Activated T-cell treated with anti-CD3 and anti-CD28 coated beads, Interleukin-2, amount 50 U/mL, for 4 hours (primary cell): ENCODE measurements around the gene PCDHA2. TPM values are rescaled to one million over a fixed set of nuclear protein-coding genes. Genes with fewer than 3 reads are reported as not detected.
"Not testable (repeated sequence)": the region's sequence is repeated elsewhere in the genome, so short reads cannot be mapped to it uniquely, and the experiment has no call there.

ENCODE experiments used
- ATAC-seq, 2 donors: fragments of 200-7000 bp; cut with Tn5 transposase; one replicate each; pipeline ENCODE4 v1.10.0; 2021
- DNase-seq: peaks from one replicate; pipeline ENCODE4 v3.0.0-alpha.2; 2020
- H3K27me3 Mint-ChIP-seq: one replicate; pipeline ENCODE4 v1.8.0; 2021; ENCODE audit warnings: low read depth, mixed read lengths
- H3K36me3 Mint-ChIP-seq: one replicate; pipeline ENCODE4 v1.8.0; 2022; ENCODE audit warnings: mixed read lengths; ENCODE audit not compliant: insufficient read depth
- H3K4me1 Mint-ChIP-seq: one replicate; pipeline ENCODE4 v1.8.0; 2021; ENCODE audit warnings: low read depth, mixed read lengths
- H3K4me3 Mint-ChIP-seq: one replicate; pipeline ENCODE4 v1.8.0; 2021; ENCODE audit warnings: mild to moderate bottlenecking, moderate library complexity, mixed read lengths
- H3K9me3 Mint-ChIP-seq: one replicate; pipeline ENCODE4 v1.8.0; 2021; ENCODE audit warnings: mixed read lengths
- total RNA-seq, 3 donors: library from RNA; stranded (reverse); gene quantifications; one replicate each; pipeline ENCODE4 v1.2.1, GENCODE V29; 2021

PCDHA2 gene
- total RNA-seq, 3 donors from 2014 or later = not detected

DNA sequence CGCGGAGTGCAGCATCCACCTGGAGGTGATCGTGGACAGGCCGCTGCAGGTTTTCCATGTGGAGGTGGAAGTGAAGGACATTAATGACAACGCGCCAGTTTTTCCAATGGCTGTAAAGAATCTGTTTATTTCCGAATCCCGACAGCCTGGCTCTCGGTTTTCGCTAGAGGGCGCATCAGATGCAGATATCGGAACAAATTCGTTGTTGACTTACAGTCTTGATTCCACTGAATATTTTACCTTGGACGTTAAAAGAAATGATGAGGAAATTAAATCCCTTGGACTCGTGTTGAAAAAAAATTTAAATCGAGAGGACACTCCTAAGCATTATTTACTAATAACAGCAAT, 6.8 kb downstream of the PCDHA2 start:
- Mint-ChIP-seq H3K36me3 (peaks cover 2% of the 10 kb centered on the region), H3K4me3 (no peak overlapping the region), H3K9me3 (peaks cover 17% of the 10 kb centered on the region), H3K4me1 (no peaks in the 10 kb centered on the region), H3K27me3 (peaks cover 25% of the 10 kb centered on the region)
- no peak for ATAC-seq
- DNase-seq = no peak

DNA sequence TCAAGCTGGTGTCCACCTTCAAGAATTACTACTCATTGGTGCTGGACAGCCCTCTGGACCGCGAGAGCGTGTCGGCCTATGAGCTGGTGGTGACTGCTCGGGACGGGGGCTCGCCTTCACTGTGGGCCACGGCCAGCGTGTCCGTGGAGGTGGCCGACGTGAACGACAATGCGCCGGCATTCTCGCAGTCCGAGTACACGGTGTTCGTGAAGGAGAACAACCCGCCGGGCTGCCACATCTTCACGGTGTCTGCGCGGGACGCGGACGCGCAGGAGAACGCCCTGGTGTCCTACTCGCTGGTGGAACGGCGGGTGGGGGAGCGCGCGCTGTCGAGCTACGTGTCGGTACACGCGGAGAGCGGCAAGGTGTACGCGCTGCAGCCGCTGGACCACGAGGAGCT, 7.7 kb downstream of the PCDHA2 start:
- not testable (repeated sequence) for DNase-seq

DNA sequence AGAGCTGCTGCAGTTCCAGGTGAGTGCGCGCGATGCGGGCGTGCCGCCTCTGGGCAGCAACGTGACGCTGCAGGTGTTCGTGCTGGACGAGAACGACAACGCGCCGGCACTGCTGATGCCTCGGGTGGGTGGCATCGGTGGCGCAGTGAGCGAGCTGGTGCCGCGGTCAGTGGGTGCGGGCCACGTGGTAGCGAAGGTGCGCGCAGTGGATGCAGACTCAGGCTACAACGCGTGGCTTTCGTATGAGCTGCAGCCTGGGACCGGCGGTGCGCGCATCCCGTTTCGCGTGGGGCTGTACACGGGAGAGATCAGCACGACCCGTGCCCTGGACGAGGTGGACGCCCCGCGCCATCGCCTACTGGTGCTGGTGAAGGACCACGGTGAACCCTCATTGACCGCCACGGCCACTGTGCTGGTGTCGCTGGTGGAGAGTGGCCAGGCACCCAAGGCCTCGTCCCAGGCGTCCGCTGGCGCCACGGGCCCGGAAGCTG, 8.2 kb downstream of the PCDHA2 start:
- no peak for ATAC-seq

More for the DNA sequence above, 7.7 kb downstream of the PCDHA2 start:
- not testable (repeated sequence) for H3K4me3 Mint-ChIP-seq, H3K4me1 Mint-ChIP-seq, ATAC-seq, H3K36me3 Mint-ChIP-seq
- H3K9me3 Mint-ChIP-seq = peaks cover 19% of the 10 kb centered on the region
- H3K27me3 Mint-ChIP-seq = peaks cover 32% of the 10 kb centered on the region

DNA sequence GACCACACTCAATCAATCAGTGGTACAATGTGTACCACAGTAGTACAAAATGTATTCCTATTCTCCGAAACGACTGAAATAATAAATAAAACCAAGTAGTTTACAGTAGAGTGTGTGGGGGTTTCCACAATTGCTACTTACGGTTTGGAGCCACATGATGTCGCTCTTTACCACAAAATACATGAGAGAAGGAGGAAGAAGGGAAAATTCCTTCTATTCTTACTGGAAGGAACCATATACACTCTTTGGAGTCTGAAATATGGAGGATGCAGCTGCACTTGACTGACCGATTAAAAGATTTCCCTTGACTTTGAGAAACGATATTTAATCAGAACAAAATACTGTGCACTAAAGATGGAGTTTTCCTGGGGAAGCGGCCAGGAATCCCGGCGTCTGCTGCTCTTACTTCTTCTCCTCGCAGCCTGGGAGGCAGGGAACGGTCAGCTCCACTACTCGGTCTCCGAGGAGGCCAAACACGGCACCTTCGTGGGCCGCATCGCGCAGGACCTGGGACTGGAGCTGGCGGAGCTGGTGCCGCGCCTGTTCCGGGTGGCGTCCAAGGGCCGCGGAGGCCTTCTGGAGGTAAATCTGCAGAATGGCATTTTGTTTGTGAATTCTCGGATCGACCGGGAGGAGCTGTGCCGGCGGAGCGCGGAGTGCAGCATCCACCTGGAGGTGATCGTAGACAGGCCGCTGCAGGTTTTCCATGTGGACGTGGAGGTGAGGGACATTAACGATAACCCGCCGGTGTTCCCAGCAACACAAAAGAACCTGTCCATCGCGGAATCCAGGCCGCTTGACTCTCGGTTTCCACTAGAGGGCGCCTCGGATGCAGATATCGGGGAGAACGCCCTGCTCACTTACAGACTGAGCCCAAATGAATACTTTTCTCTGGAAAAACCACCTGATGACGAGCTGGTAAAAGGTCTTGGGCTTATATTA, 12.5 kb downstream of the PCDHA2 start, which contains the start of gene PCDHA4:
Gene PCDHA4, plus strand, starts transcription at position 235 of the 942 bp plus-strand sequence.
- Mint-ChIP-seq H3K36me3 (peaks cover 2% of the 10 kb centered on the region), H3K4me3 (no peak within 1 kb of the TSS), H3K4me1 (no peaks in the 10 kb centered on the region), H3K27me3 (peaks cover 25% of the 10 kb centered on the region), H3K9me3 (peaks cover 26% of the 10 kb centered on the region)
- ATAC-seq (no peak), DNase-seq (no peak)

More for the DNA sequence above, 8.2 kb downstream of the PCDHA2 start:
- H3K9me3 Mint-ChIP-seq = peaks cover 18% of the 10 kb centered on the region
- H3K36me3 Mint-ChIP-seq = peaks cover 2% of the 10 kb centered on the region
- no peaks in the 10 kb centered on the region for H3K4me1 Mint-ChIP-seq
- H3K27me3 Mint-ChIP-seq = peaks cover 34% of the 10 kb centered on the region
- no peak for DNase-seq
- H3K4me3 Mint-ChIP-seq = no peak overlapping the region

DNA sequence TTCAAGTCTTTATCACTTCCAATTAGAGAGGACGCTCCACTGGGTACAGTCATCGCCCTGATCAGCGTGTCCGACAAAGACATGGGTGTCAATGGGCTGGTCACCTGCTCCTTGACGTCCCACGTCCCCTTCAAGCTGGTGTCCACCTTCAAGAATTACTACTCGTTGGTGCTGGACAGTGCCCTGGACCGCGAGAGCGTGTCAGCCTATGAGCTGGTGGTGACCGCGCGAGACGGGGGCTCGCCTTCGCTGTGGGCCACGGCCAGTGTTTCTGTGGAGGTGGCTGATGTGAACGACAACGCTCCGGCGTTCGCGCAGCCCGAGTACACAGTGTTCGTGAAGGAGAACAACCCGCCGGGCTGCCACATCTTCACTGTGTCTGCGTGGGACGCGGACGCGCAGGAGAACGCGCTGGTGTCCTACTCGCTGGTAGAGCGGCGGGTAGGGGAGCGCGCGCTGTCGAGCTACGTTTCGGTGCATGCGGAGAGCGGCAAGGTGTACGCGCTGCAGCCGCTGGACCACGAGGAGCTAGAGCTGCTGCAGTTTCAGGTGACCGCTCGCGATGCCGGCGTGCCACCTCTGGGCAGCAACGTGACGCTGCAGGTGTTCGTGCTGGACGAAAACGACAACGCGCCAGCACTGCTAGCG, 13.7 kb downstream of the PCDHA2 start:
- H3K9me3 Mint-ChIP-seq = peaks cover 31% of the 10 kb centered on the region
- H3K27me3 Mint-ChIP-seq = peaks cover 28% of the 10 kb centered on the region
- not testable (repeated sequence) for H3K4me1 Mint-ChIP-seq, H3K4me3 Mint-ChIP-seq, H3K36me3 Mint-ChIP-seq, ATAC-seq, DNase-seq

DNA sequence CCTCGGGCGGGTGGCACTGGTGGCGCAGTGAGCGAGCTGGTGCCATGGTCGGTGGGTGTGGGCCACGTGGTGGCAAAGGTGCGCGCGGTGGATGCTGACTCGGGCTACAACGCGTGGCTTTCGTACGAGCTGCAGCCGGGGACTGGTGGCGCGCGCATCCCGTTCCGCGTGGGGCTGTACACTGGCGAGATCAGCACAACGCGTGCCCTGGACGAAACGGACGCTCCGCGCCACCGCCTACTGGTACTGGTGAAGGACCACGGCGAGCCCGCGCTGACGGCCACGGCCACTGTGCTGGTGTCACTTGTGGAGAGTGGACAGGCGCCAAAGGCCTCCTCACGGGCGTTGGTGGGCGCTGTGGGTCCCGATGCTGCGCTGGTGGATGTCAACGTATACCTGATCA, 14.2 kb downstream of the PCDHA2 start:
- DNase-seq (no peak), ATAC-seq (no peak)
- Mint-ChIP-seq H3K4me1 (no peaks in the 10 kb centered on the region), H3K9me3 (peaks cover 29% of the 10 kb centered on the region), H3K27me3 (peaks cover 28% of the 10 kb centered on the region), H3K4me3 (no peak overlapping the region), H3K36me3 (peaks cover 2% of the 10 kb centered on the region)

DNA sequence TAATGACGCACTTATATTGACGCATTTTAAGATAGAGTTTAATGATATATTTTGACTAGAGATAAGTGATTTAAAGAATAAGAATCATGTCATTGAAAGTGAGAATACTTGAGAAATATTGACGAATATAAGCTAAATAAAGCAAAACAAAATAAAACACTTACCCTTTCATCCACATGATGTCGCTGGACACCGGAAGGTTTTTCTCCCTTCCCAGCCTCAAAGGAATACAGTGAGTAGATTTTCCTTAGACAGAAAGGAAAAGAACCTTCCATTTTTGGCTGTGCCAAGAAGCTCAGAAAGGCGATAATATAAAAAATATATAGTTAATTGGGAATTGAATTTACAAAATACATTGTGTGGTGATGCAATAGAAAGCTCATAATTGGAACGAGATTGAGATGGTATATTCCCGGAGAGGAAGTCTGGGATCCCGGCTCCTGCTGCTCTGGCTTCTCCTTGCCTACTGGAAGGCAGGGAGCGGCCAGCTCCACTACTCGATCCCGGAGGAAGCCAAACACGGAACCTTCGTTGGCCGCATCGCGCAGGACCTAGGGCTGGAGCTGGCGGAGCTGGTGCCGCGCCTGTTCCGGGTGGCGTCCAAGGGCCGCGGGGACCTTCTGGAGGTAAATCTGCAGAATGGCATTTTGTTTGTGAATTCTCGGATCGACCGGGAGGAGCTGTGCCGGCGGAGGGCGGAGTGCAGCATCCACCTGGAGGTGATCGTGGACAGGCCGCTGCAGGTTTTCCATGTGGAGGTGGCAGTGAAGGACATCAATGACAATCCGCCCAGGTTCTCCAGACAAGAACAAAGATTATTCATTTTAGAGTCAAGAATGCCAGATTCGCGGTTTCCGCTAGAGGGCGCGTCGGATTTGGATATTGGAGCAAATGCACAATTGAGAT, 27.0 kb downstream of the PCDHA2 start, which contains the start of gene PCDHA5:
Gene PCDHA5, plus strand, starts transcription at position 239 of the 906 bp plus-strand sequence.
- no peak for ATAC-seq
- Mint-ChIP-seq H3K36me3 (no peaks in the 10 kb centered on the region), H3K4me1 (no peaks in the 10 kb centered on the region), H3K9me3 (peaks cover 9% of the 10 kb centered on the region), H3K27me3 (peaks cover 18% of the 10 kb centered on the region), H3K4me3 (no peak within 1 kb of the TSS)
- no peak for DNase-seq

DNA sequence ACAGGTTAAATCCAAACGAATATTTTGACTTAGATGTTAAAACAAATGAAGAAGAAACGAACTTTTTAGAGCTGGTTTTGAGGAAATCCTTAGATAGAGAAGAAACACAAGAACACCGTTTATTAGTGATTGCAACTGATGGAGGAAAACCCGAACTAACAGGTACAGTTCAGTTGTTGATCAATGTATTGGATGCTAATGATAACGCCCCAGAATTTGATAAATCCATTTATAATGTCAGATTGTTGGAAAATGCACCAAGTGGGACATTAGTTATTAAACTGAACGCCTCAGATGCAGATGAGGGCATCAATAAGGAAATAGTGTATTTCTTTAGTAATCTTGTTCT, 27.6 kb downstream of the PCDHA2 start:
- H3K4me1 Mint-ChIP-seq = no peaks in the 10 kb centered on the region
- ATAC-seq (no peak), DNase-seq (no peak)
- H3K4me3 Mint-ChIP-seq = no peak overlapping the region
- H3K27me3 Mint-ChIP-seq = peaks cover 24% of the 10 kb centered on the region
- peaks cover 15% of the 10 kb centered on the region for H3K9me3 Mint-ChIP-seq
- H3K36me3 Mint-ChIP-seq = no peaks in the 10 kb centered on the region

DNA sequence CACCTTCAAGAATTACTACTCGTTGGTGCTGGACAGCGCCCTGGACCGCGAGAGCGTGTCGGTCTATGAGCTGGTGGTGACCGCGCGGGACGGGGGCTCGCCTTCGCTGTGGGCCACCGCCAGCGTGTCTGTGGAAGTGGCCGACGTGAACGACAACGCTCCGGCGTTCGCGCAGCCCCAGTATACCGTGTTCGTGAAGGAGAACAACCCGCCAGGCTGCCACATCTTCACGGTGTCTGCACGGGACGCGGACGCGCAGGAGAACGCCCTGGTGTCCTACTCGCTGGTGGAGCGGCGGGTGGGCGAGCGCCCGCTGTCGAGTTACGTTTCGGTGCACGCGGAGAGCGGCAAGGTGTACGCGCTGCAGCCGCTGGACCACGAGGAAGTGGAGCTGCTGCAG, 28.3 kb downstream of the PCDHA2 start:
- not testable (repeated sequence) for ATAC-seq, H3K4me3 Mint-ChIP-seq, H3K36me3 Mint-ChIP-seq, DNase-seq, H3K4me1 Mint-ChIP-seq
- Mint-ChIP-seq H3K27me3 (peaks cover 29% of the 10 kb centered on the region), H3K9me3 (peaks cover 15% of the 10 kb centered on the region)

DNA sequence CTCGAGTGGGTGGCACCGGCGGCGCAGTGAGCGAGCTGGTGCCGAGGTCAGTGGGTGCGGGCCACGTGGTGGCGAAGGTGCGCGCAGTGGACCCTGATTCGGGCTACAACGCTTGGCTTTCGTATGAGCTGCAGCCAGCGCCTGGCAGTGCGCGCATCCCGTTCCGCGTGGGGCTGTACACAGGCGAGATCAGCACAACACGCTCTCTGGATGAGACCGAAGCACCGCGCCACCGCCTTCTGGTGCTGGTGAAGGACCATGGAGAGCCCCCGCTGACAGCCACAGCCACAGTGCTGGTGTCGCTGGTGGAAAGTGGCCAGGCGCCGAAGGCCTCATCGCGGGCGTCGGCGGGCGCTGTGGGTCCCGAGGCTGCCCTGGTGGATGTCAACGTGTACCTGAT, 28.8 kb downstream of the PCDHA2 start:
- peaks cover 33% of the 10 kb centered on the region for H3K27me3 Mint-ChIP-seq
- H3K4me3 Mint-ChIP-seq = no peak overlapping the region
- no peaks in the 10 kb centered on the region for H3K4me1 Mint-ChIP-seq
- no peak for DNase-seq
- no peak for ATAC-seq
- no peaks in the 10 kb centered on the region for H3K36me3 Mint-ChIP-seq
- H3K9me3 Mint-ChIP-seq = peaks cover 18% of the 10 kb centered on the region

DNA sequence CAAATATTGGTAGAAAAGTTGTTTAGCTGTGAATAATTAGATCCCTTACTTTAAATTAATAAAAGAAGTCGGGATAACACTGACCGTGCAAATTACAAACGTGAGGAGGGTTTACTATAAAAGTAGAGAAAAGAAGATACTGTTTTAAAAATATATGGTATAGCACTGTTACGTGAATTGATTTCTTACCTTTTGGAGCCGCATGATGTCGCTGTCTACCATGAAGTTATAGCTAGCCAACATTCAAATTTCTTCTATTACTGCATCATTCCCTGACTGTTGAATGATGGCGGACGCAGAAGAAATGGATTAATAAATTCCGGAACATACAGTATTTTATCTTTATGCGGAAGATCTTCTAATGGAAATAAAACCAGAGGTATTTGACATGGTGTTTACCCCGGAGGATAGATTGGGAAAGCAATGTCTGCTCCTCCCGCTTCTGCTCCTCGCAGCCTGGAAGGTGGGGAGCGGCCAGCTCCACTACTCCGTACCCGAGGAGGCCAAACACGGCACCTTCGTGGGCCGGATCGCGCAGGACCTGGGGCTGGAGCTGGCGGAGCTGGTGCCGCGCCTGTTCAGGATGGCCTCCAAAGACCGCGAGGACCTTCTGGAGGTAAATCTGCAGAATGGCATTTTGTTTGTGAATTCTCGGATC, 33.2 kb downstream of the PCDHA2 start, which contains the start of gene PCDHA6:
Gene PCDHA6, plus strand, starts transcription at position 257 of the 658 bp plus-strand sequence. Its CDS starts 132 bp downstream, at position 389.
- peaks cover 45% of the 10 kb centered on the region for H3K27me3 Mint-ChIP-seq
- H3K36me3 Mint-ChIP-seq = no peaks in the 10 kb centered on the region
- no peak within 1 kb of the TSS for H3K4me3 Mint-ChIP-seq
- no peaks in the 10 kb centered on the region for H3K4me1 Mint-ChIP-seq
- ATAC-seq (no peak), DNase-seq (no peak)
- H3K9me3 Mint-ChIP-seq = peaks cover 30% of the 10 kb centered on the region

DNA sequence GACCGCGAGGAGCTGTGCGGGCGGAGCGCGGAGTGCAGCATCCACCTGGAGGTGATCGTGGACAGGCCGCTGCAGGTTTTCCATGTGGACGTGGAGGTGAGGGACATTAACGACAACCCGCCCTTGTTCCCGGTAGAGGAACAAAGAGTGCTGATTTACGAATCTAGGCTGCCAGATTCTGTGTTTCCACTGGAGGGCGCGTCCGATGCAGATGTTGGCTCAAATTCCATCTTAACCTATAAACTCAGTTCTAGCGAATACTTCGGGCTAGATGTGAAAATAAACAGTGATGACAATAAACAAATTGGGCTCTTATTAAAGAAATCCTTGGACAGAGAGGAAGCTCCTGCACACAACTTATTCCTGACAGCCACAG, 33.7 kb downstream of the PCDHA2 start:
- no peak overlapping the region for H3K4me3 Mint-ChIP-seq
- peaks cover 48% of the 10 kb centered on the region for H3K27me3 Mint-ChIP-seq
- H3K9me3 Mint-ChIP-seq = peaks cover 33% of the 10 kb centered on the region
- DNase-seq = no peak
- ATAC-seq = no peak
- no peaks in the 10 kb centered on the region for H3K4me1 Mint-ChIP-seq
- H3K36me3 Mint-ChIP-seq = no peaks in the 10 kb centered on the region
